BE2C (cell line): ENCODE measurements around the gene TAF6.

Experiments used
- DNase-seq: peaks from one replicate; pipeline ENCODE4 v3.0.0-alpha.2; 2020
- H3K27me3 ChIP-seq: fragments of 250-450 bp; sonication (Bioruptor Pico); 2 replicates; pipeline ENCODE4 v1.5.1; 2020; ENCODE audit warnings: mild to moderate bottlenecking
- H3K36me3 ChIP-seq: fragments of 250-450 bp; sonication (Bioruptor Pico); 2 replicates; pipeline ENCODE4 v1.5.1; 2020; ENCODE audit warnings: mild to moderate bottlenecking
- H3K4me1 ChIP-seq: fragments of 250-450 bp; sonication (Bioruptor Pico); 2 replicates; pipeline ENCODE4 v1.5.1; 2020
- H3K4me3 ChIP-seq: 2 replicates; pipeline ENCODE4 v1.5.1; 2011; ENCODE audit warnings: low read depth, low read length
- H3K9me3 ChIP-seq: fragments of 250-450 bp; sonication (Bioruptor Pico); 2 replicates; pipeline ENCODE4 v1.5.1; 2020
- CTCF ChIP-seq: IDR thresholded peaks from 2 replicates; pipeline ENCODE4 v1.5.1; 2012; ENCODE audit warnings: mild to moderate bottlenecking, low read depth, low read length

TAF6 gene

GRCh38 chr7:100095289-100095688 lies 23.9 kb downstream of the TAF6 start:
- peaks cover 97% of the 10 kb centered on the region for H3K36me3 ChIP-seq

GRCh38 chr7:100093925-100094486 lies 25.2 kb downstream of the TAF6 start:
- H3K4me1 ChIP-seq, result no peaks in the 10 kb centered on the region
- H3K4me3 ChIP-seq, result no peak overlapping the region
- no peaks in the 10 kb centered on the region for H3K27me3 ChIP-seq

More at GRCh38 chr7:100095289-100095688, 23.9 kb downstream of the TAF6 start:
- no peaks in the 10 kb centered on the region for H3K9me3 ChIP-seq
- no peak for TF ChIP-seq CTCF
- no peaks in the 10 kb centered on the region for H3K27me3 ChIP-seq
- DNase-seq, result no peak
- H3K4me1 ChIP-seq, result no peaks in the 10 kb centered on the region
- no peak overlapping the region for H3K4me3 ChIP-seq

GRCh38 chr7:100093498-100093897 lies 25.7 kb downstream of the TAF6 start:
- Histone ChIP-seq H3K4me3 (no peak overlapping the region), H3K4me1 (no peaks in the 10 kb centered on the region)

More at GRCh38 chr7:100093925-100094486, 25.2 kb downstream of the TAF6 start:
- Histone ChIP-seq H3K9me3 (no peaks in the 10 kb centered on the region), H3K36me3 (peaks cover 86% of the 10 kb centered on the region)
- no peak for TF ChIP-seq CTCF
- peak; percentile 29 for DNase-seq

DNA sequence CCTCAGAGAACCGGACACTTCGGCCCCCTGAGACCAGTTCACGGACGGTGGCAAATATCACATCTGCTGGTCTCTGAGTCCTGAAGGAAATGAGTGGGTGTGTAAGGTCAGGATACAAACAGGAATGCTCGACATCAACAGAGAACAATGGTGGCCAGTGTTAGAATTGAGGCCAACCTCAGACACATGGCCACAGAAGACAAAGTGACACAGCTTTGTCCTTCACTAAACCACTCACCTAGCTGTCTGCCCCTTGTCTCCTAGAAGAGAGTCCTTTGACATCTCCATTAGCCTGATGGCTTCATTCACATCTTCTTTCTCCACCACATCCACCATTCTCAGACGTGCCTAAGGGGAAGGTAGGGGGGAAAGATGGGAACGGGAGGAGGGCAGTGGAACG lies 26.1 kb downstream of the TAF6 start:
- DNase-seq, result no peak
- no peak for TF ChIP-seq CTCF
- H3K4me3 ChIP-seq, result no peak overlapping the region
- no peaks in the 10 kb centered on the region for H3K9me3 ChIP-seq
- H3K36me3 ChIP-seq, result peaks cover 76% of the 10 kb centered on the region
- no peaks in the 10 kb centered on the region for H3K27me3 ChIP-seq
- no peaks in the 10 kb centered on the region for H3K4me1 ChIP-seq

More at GRCh38 chr7:100093498-100093897, 25.7 kb downstream of the TAF6 start:
- Histone ChIP-seq H3K27me3 (no peaks in the 10 kb centered on the region), H3K9me3 (no peaks in the 10 kb centered on the region), H3K36me3 (peaks cover 81% of the 10 kb centered on the region)
- DNase-seq, result no peak
- no peak for TF ChIP-seq CTCF

DNA sequence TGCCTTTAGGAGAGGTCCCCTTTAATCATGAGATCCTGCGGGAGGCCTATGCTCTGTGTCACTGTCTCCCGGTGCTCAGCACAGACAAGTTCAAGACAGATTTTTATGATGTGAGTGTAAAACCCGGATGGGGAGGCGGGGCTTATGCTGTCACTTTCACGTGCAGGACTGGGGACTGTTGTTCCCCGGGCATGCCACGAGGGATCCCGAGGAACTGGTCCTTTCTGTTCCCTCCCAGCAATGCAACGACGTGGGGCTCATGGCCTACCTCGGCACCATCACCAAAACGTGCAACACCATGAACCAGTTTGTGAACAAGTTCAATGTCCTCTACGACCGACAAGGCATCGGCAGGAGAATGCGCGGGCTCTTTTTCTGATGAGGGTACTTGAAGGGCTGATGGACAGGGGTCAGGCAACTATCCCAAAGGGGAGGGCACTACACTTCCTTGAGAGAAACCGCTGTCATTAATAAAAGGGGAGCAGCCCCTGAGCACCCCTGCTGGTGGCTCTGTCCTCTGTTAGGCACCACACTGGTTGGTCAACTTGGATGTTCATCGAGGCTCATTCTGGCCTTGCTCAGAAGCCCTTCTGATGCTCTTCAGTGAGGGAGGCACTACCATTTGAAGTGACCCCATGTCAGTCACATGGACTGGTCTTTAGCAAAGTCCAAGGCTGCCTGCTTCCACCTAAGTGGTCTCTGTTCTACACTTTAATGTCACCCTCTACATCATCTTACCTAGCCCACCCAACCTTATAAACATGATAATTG lies 27.6 kb downstream of the TAF6 start:
- H3K4me3 ChIP-seq, result no peak overlapping the region
- no peaks in the 10 kb centered on the region for H3K9me3 ChIP-seq
- peaks cover 62% of the 10 kb centered on the region for H3K36me3 ChIP-seq
- H3K4me1 ChIP-seq, result 0 out of 2 replicates have a peak, but pooled peaks cover 2% of the 10 kb centered on the region
- peak; percentile 60 for DNase-seq
- no peaks in the 10 kb centered on the region for H3K27me3 ChIP-seq
- peak; percentile 29; the same call in 1 of the 2 replicates for TF ChIP-seq CTCF
